RWPE2 (cell line): Measurements from ENCODE around the gene INPP5E.
A peak's percentile ranks its signal among the peaks of the same experiment; 100 is the strongest.

Source experiments
- ATAC-seq: fragments of 200-7000 bp; cut with Tn5 transposase; 3 replicates; pipeline ENCODE4 v1.9.1; 2021; ENCODE audit warnings: low read depth
- DNase-seq: peaks from one replicate; pipeline ENCODE4 v3.0.0-alpha.2; 2020; ENCODE audit warnings: low spot score
- H3K27ac ChIP-seq: fragments of 450-650 bp; 2 replicates; pipeline ENCODE4 v1.5.1; 2017; ENCODE audit warnings: mild to moderate bottlenecking; ENCODE audit not compliant: poor library complexity, severe bottlenecking
- H3K27me3 ChIP-seq: fragments of 250-450 bp; sonication (Bioruptor Pico); 2 replicates; pipeline ENCODE4 v1.5.1; 2021; ENCODE audit warnings: mild to moderate bottlenecking, moderate library complexity; ENCODE audit not compliant: insufficient read depth, poor library complexity, severe bottlenecking
- H3K36me3 ChIP-seq: fragments of 250-450 bp; sonication (Bioruptor Pico); 2 replicates; pipeline ENCODE4 v1.5.1; 2020; ENCODE audit warnings: low read depth, mild to moderate bottlenecking, moderate library complexity
- H3K4me1 ChIP-seq: fragments of 250-450 bp; sonication (Bioruptor Pico); 2 replicates; pipeline ENCODE4 v1.5.1; 2021; ENCODE audit warnings: mild to moderate bottlenecking, moderate library complexity; ENCODE audit not compliant: insufficient read depth, poor library complexity, severe bottlenecking
- H3K4me3 ChIP-seq: fragments of 250-450 bp; sonication (Bioruptor Pico); 2 replicates; pipeline ENCODE4 v1.5.1; 2021; ENCODE audit warnings: mild to moderate bottlenecking, moderate library complexity; ENCODE audit not compliant: severe bottlenecking
- H3K9me3 ChIP-seq: fragments of 250-450 bp; sonication (Bioruptor Pico); 2 replicates; pipeline ENCODE4 v1.5.1; 2021; ENCODE audit warnings: mild to moderate bottlenecking, moderate library complexity; ENCODE audit not compliant: severe bottlenecking
- TF ChIP-seq, protein P1 (sequence below): fragments of 450-650 bp; IDR thresholded peaks from one replicate; pipeline ENCODE4 v1.5.1; 2017; ENCODE audit warnings: mild to moderate bottlenecking, moderate library complexity; ENCODE audit not compliant: poor library complexity, severe bottlenecking

The INPP5E gene

GRCh38 chr9:136442265-136442664, 2.6 kb upstream of the INPP5E start:
- Histone ChIP-seq H3K27ac (no peak overlapping the region), H3K27me3 (no peaks in the 10 kb centered on the region), H3K36me3 (peaks cover 75% of the 10 kb centered on the region), H3K9me3 (no peaks in the 10 kb centered on the region), H3K4me1 (peaks cover 6% of the 10 kb centered on the region), H3K4me3 (no peak overlapping the region)
- ATAC-seq, result no peak
- TF ChIP-seq, protein P1, sequence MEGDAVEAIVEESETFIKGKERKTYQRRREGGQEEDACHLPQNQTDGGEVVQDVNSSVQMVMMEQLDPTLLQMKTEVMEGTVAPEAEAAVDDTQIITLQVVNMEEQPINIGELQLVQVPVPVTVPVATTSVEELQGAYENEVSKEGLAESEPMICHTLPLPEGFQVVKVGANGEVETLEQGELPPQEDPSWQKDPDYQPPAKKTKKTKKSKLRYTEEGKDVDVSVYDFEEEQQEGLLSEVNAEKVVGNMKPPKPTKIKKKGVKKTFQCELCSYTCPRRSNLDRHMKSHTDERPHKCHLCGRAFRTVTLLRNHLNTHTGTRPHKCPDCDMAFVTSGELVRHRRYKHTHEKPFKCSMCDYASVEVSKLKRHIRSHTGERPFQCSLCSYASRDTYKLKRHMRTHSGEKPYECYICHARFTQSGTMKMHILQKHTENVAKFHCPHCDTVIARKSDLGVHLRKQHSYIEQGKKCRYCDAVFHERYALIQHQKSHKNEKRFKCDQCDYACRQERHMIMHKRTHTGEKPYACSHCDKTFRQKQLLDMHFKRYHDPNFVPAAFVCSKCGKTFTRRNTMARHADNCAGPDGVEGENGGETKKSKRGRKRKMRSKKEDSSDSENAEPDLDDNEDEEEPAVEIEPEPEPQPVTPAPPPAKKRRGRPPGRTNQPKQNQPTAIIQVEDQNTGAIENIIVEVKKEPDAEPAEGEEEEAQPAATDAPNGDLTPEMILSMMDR, result no peak
- DNase-seq, result no peak

DNA sequence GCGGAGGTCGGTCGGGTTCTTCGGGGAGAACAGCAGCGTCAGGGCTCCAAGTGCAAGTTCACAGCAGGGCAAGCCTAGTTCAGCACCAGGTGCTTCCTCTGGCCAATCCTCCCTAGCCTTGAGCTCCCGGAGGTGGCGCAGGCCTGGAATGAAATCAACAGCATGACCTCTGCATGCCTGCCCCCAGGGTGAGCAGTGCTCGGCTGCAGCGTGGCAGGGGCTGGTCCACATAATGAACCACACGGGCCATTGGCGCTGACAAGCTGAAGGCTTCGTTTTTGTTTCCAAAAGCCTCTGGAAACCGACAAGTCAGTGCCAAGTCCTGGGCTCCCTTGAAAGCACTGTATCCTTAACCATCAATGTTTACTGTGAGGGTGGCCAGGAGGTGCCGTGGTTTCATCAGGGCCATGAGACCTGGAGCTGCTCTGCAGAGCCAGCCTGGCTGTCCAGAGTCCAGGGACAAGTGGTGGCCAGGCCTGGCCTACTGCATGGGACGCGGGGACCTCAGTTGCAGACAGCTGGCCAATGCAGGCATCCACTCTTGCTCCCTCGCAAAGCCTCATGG, 2.1 kb upstream of the INPP5E start:
- Histone ChIP-seq H3K27ac (no peak overlapping the region), H3K36me3 (peaks cover 77% of the 10 kb centered on the region), H3K4me3 (no peak overlapping the region), H3K27me3 (no peaks in the 10 kb centered on the region), H3K4me1 (peaks cover 6% of the 10 kb centered on the region), H3K9me3 (no peaks in the 10 kb centered on the region)
- DNase-seq (no peak), ATAC-seq (no peak)
- TF ChIP-seq, protein P1, result no peak

GRCh38 chr9:136441191-136441680, 1.6 kb upstream of the INPP5E start:
- Histone ChIP-seq H3K4me1 (peaks cover 6% of the 10 kb centered on the region), H3K27me3 (no peaks in the 10 kb centered on the region), H3K36me3 (peaks cover 77% of the 10 kb centered on the region), H3K9me3 (no peaks in the 10 kb centered on the region), H3K4me3 (no peak overlapping the region), H3K27ac (no peak overlapping the region)
- DNase-seq, result no peak
- no peak for ATAC-seq
- TF ChIP-seq, protein P1, result no peak

DNA sequence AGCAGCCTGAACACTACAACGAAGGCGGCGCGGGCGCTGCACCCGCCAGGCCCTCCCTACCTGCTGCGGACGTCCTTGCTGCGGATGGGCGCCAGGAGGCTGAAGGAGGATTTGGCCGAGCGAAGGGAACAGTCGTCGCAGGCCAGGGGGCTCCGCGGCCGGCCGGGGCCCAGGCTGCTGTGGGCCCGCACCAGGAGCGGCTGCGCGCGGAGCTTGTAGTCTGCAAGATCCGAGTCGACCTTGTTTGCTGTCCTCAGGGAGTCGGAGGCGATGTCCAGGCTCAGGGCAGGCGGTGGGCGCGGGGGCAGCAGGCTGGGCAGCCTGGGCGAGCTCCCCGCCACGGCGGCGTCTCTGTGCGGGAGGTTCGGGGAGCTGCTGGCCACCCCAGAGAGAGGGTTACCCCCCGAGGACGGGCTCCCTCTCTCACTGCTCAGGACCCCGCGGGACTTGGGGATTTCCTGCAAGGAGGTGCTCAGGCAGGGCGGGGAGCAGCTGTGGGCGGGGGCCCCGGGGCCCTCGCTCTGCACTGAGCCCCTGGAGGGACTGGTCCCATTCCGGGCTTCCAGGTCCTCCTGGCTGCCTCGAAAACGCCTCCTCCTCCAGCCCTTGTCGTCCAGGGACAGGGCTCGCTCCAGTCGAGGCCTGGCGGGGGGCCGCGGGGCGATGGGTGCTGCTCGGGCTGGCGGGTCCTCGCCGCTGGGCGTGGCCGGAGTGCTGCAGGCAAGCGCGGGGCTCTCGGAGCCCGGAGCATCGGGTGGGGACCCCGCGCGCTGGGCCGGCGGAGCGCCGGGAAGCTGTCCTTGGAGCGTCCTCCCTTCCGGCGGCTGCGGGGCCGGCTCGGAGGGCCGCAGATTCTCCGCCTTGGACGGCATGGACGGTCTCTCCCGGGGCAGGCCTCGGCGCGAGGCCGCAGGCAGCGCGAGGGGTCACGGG, 831 bp downstream of the INPP5E start:
- DNase-seq (peak; percentile 73), ATAC-seq (peak; percentile 53)
- Histone ChIP-seq H3K9me3 (no peaks in the 10 kb centered on the region), H3K27me3 (no peaks in the 10 kb centered on the region), H3K4me1 (peaks cover 6% of the 10 kb centered on the region), H3K27ac (peak overlapping the region; percentile 54), H3K36me3 (peaks cover 54% of the 10 kb centered on the region), H3K4me3 (peak overlapping the region; percentile 67)
- TF ChIP-seq, protein P1, result no peak
